Neural cell (in vitro differentiated cells): ENCODE results near the gene AOX1.

Experiments
- EP300 ChIP-seq: fragments of 450-650 bp; conservative IDR thresholded peaks from 2 replicates; pipeline ENCODE4 v1.6.1; 2014; ENCODE audit warnings: antibody characterized with exemption, mild to moderate bottlenecking, moderate library complexity; ENCODE audit not compliant: poor library complexity, severe bottlenecking
- EZH2 ChIP-seq: fragments of 200-600, 300-800 bp; shearing (Covaris generic), sonication (generic); IDR thresholded peaks from 2 replicates; pipeline ENCODE4 v1.6.1; 2014; ENCODE audit warnings: antibody characterized with exemption, low read length, borderline replicate concordance, mild to moderate bottlenecking; ENCODE audit not compliant: insufficient read depth, poor library complexity, severe bottlenecking
- MXI1 ChIP-seq: fragments of 450-650 bp; conservative IDR thresholded peaks from 2 replicates; pipeline ENCODE4 v1.6.1; 2014; ENCODE audit warnings: antibody characterized with exemption, mild to moderate bottlenecking; ENCODE audit not compliant: poor library complexity, severe bottlenecking
- POLR2AphosphoS5 ChIP-seq: IDR thresholded peaks from 2 replicates; pipeline ENCODE4 v1.6.1; 2012
- RAD21 ChIP-seq: fragments of 450-650 bp; conservative IDR thresholded peaks from 2 replicates; pipeline ENCODE4 v1.6.1; 2014; ENCODE audit warnings: antibody characterized with exemption, mild to moderate bottlenecking, moderate library complexity
- SMC3 ChIP-seq: fragments of 450-650 bp; conservative IDR thresholded peaks from 2 replicates; pipeline ENCODE4 v1.6.1; 2014; ENCODE audit warnings: antibody characterized with exemption, mild to moderate bottlenecking, moderate library complexity; ENCODE audit not compliant: poor library complexity
- TAF1 ChIP-seq: IDR thresholded peaks from 2 replicates; pipeline ENCODE4 v1.6.1; 2012; ENCODE audit warnings: low read depth
- TF ChIP-seq, protein P1 (sequence below): fragments of 450-650 bp; IDR thresholded peaks from 2 replicates; pipeline ENCODE4 v1.5.1; 2014; ENCODE audit warnings: antibody characterized with exemption, mild to moderate bottlenecking, moderate library complexity; ENCODE audit not compliant: poor library complexity, severe bottlenecking

DNA sequence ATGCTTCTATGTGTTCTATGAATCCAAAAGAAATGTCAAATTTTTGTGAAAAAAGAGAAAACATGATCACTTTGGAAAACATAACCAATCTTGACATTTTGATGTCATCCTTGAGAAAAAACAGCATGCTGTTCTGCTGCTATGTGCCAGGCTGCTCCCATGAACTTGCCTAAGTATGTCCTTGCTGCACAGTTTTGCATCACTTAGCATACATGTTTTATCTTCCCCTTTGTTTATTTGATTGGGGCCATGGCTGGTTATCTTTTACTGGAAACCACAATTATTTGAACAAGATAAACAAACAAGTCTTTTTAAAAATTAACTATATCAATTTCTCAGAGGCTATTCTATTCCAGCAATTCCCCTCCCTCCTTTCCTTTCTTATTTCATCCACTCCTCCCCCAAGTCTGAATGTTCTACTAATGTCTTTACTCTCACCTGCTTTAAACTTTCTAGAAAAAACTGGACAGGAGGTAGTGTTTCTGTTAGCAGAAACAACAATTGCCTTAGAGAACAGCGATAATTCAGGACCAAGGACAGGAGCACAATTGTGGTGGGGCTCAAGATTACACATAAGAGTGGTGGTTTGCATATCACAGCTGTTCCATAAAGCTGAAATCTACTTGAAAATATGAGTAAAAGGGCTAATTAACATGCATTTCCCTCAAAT lies 6.7 kb downstream of the AOX1 start:
- TF ChIP-seq POLR2AphosphoS5 (no peak), SMC3 (no peak), EZH2 (no peak), TAF1 (no peak), MXI1 (no peak), EP300 (no peak), RAD21 (no peak)
- TF ChIP-seq, protein P1, sequence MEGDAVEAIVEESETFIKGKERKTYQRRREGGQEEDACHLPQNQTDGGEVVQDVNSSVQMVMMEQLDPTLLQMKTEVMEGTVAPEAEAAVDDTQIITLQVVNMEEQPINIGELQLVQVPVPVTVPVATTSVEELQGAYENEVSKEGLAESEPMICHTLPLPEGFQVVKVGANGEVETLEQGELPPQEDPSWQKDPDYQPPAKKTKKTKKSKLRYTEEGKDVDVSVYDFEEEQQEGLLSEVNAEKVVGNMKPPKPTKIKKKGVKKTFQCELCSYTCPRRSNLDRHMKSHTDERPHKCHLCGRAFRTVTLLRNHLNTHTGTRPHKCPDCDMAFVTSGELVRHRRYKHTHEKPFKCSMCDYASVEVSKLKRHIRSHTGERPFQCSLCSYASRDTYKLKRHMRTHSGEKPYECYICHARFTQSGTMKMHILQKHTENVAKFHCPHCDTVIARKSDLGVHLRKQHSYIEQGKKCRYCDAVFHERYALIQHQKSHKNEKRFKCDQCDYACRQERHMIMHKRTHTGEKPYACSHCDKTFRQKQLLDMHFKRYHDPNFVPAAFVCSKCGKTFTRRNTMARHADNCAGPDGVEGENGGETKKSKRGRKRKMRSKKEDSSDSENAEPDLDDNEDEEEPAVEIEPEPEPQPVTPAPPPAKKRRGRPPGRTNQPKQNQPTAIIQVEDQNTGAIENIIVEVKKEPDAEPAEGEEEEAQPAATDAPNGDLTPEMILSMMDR, result no peak
